Iris pigment epithelial cell (primary cell): ENCODE measurements around the gene FOXN4.
A peak's percentile ranks its signal among the peaks of the same experiment; 100 is the strongest.

Experiments used
- DNase-seq: peaks from one replicate; pipeline ENCODE4 v3.0.0-alpha.2; 2011; ENCODE audit warnings: low read depth

Gene FOXN4

DNA sequence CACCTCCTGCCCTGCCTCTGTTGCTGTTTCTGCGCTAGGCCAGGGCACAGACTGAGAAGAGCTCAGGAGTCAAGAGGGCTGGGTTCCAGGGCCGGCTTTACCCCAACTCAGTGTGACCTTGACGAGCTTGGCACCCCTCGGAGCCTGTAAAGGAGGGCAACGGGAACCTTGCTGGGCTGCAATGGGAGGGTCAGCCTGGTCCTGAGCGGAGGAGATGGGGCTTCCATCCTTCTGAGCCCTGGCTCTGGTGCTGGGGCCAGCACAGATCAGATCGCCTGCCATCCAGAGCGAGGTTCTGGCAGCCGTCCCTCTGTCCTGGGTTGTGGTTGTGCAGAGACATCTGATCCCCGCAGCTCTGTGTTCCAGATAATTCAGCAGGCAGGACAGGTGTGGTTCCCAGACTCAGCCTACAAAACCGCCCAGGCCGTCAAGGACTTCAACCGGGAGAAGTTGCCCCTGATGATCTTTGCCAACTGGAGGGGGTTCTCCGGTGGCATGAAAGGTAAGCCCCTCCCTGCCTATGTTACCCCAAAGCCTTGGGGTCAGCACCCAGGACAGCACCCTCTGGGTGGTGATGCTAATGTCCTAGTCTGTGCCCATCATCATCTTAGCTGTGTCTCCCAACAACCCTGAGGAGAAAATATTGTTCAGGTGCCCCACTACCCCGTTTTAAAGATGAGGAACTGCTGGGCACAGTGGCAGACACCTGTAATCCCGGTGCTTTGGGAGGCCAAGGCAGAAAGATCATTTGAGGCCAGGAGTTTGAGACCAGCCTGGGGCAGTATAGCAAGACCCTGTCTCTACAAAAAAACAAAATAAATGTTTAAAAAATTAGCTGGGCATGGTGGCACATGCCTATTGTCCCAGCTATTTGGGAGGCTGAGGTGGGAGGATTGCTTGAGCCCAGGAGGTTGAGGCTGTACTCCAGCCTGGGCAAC is 50.2 kb downstream of the FOXN4 start:
- no peak for DNase-seq

DNA sequence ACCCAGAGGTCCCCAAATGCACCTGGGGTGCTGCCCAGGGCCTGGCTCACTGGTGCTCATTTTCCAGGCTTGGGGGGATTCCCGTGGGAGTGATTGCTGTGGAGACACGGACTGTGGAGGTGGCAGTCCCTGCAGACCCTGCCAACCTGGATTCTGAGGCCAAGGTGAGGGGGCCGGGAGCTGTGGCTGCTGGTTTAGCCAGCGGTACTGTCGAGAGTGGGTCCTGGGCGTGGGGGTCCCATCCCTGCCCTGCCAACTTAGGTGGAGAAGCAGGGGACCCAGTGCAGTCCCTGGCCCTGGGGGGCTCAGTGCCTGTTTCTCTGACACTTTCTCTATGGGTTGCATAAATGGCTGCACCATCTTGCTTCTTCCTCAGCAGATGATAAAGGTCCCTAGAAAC is 50.9 kb downstream of the FOXN4 start:
- DNase-seq = no peak

DNA sequence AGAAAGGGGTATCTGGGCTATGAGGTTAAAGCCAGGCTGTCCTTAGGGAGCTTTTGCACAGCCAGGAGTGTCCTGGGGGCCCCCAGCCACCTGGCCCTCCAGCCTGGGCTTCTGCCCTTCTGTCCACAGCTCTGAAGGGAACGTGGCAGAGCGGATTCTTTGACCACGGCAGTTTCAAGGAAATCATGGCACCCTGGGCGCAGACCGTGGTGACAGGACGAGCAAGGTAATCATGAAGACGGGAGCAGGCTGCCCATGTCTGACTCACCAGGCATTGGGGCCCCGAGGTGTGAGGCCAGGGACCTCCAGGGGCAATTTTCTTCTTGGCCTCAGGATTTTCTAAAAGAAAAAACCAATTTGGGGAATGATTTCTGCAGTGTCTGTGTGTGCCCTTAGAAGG is 53.1 kb downstream of the FOXN4 start:
- no peak for DNase-seq

DNA sequence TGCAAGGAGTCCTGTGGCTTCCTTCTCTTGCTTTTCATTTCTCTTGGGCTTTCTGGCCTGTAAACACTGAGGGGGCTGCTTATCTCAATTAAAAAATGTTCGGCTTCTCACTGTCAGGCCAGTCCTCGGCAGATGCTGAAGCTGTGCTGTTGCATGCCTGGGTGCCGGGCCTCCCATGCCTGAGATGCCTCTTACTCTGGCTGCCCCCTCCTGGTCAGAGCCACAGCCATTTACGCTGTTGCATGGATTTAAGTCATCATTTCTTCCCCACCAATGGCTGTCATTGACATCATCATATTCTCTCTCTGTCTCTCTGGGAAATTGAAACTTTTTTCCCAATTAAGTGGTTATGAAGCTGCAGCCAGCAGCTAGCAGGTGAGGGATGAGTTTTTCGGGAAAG is 53.7 kb downstream of the FOXN4 start:
- DNase-seq = peak; percentile 28

- DNase-seq = no peak
Measured at GRCh38 chr12:109253913-109254544, 55.1 kb downstream of the FOXN4 start.

GRCh38 chr12:109252799-109253198 is 56.3 kb downstream of the FOXN4 start:
- DNase-seq = no peak

- no peak for DNase-seq
Measured at GRCh38 chr12:109250523-109250922, 58.6 kb downstream of the FOXN4 start.

DNA sequence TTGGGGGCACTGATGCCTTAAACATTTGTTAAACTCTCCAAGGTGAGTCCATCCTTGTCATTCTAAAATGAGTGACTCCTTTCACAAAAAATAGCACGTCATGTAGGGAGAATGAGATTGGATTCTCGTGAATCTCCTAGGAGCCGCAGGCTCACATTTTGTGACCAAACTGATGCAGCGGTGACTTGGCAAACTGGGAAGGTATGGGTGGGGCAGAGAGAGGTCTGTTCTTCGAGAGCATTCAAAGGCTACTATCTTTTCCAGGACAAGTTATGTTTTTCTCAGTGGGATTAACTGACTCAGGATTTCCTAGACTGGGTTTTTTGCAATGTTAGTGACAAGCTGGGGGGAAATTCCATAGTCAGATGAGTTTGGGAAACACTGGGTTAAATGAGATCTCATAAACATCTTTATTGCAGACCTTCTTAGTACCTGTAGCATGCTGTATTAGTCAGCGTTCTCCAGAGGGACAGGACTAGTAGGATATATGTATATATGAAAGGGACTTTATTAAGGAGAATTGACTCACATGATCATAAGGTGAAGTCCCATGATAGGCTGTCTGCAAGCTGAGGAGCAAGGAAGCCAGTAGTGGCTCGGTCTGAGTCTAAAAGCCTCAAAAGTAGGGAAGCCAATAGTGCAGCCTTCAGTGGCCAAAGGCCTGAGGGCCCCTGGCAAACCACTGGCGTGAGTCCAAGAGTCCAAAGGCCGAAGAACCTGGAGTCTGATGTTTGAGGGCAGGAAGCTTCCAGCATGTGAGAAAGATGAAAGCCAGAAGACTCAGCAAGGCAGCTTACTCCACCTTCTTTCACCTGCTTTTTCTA is 61.0 kb downstream of the FOXN4 start:
- no peak for DNase-seq

- no peak for DNase-seq
Measured at GRCh38 chr12:109246221-109246620, 62.9 kb downstream of the FOXN4 start.

- no peak for DNase-seq
Measured at GRCh38 chr12:109244073-109244472, 65.0 kb downstream of the FOXN4 start.

DNA sequence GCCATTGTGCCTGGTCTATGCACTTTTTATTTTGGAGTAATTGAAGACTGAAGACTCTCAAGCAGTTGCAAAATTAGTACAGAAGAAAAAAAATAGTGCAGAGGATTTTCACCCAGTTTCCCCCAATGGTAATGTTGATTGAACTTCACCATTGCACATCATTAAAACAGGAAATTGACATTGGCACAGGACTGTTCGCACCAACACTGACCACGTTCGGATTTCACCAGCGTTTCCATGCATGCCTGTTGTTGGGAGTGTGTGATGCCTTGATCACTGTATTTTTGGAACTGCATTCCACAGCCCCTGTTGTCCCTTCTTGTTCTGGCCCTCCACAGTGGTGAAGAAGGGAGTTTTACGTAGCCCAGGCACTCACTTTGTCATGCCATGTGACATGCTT is 67.1 kb downstream of the FOXN4 start:
- no peak for DNase-seq

DNA sequence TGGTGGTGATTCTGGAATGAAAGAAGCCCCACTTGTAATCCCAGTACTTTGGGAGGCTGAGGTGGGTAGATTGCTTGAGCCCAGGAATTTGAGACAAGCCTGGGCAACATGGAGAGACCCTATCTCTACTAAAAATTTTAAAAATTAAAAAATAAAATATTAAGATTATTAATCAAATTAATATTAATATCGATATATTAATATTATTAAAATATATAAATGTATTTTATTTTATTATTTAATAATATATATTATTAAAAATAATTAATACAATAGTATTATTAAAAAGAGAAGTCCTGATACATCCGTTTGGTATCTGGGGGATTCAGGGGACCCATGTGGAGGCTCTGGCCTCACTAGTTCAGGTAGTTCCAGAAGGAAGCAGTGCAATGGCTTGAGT is 68.7 kb downstream of the FOXN4 start:
- no peak for DNase-seq

DNA sequence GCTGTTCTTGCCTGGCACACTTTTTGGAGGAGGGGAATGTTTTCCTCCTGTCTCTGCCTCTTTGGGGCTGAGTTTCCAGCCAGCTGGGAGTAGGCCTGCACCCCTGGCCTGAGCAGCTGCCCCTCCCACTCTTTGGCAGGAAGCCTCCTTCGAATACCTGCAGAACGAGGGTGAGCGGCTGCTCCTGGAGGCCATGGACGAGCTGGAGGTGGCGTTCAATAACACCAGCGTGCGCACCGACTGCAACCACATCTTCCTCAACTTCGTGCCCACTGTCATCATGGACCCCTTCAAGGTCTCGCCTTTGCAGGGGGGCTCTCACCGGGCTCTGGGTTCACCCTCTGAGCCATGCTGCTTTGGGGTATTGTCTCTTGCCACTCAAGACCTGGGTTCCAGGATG is 69.4 kb downstream of the FOXN4 start:
- DNase-seq = no peak

GRCh38 chr12:109239179-109239578 is 69.9 kb downstream of the FOXN4 start:
- no peak for DNase-seq

- no peak for DNase-seq
Measured at GRCh38 chr12:109236257-109236656, 72.8 kb downstream of the FOXN4 start.

- DNase-seq = no peak
Measured at GRCh38 chr12:109234012-109234411, 75.1 kb downstream of the FOXN4 start.

GRCh38 chr12:109232731-109233130 is 76.4 kb downstream of the FOXN4 start:
- no peak for DNase-seq

DNA sequence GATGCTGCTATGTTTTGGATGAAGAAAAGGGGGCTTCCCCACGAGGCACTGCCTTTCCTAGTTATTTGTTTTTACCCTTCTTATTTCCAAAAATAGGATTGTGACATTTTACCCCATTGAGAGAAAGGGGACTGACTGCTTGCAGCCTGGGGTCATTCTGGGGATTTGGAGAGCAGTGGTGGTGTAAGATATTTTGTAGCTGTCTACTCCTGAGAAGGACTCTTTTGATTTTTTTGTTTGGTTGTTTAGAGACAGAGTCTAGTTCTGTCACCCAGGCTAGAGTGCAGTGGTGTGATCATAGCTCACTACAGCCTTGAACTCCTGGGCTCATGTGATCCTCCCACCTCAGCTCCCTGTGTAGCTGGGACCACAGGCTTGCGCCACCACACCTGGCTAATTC is 78.9 kb downstream of the FOXN4 start:
- DNase-seq = no peak

- DNase-seq = no peak
Measured at GRCh38 chr12:109228664-109229063, 80.4 kb downstream of the FOXN4 start.
